Cardiac muscle cell (in vitro differentiated cells and primary cell): Measurements from ENCODE around the gene CCDC81. TPM values are rescaled to one million over a fixed set of nuclear protein-coding genes. Genes with fewer than 3 reads are reported as not detected.

Experiments
- DNase-seq, 2 donors: peaks; one replicate each; pipeline versions ENCODE4 v3.0.0 to v3.0.0-alpha.2; 2010 to 2017; ENCODE audit warnings: low read depth in 1 of 2, low spot score in 1 of 2
- H3K27ac ChIP-seq: fragments of 200-600 bp; sonication (generic); 2 replicates; pipeline ENCODE4 v1.5.1; 2016
- H3K27me3 ChIP-seq: fragments of 200-600 bp; sonication (generic); 2 replicates; pipeline ENCODE4 v1.6.0; 2016; ENCODE audit warnings: control low read depth
- H3K36me3 ChIP-seq: fragments of 200-600 bp; sonication (generic); 2 replicates; pipeline ENCODE4 v1.5.1; 2016; ENCODE audit warnings: control low read depth
- H3K4me1 ChIP-seq: fragments of 200-600 bp; sonication (generic); 2 replicates; pipeline ENCODE4 v1.8.1; 2017; ENCODE audit warnings: low read depth, mild to moderate bottlenecking, mixed run types
- H3K4me3 ChIP-seq: fragments of 200-600 bp; sonication (generic); 2 replicates; pipeline ENCODE4 v1.5.1; 2016; ENCODE audit warnings: mild to moderate bottlenecking
- H3K9me3 ChIP-seq: fragments of 200-600 bp; sonication (generic); 2 replicates; pipeline ENCODE4 v1.5.1; 2017; ENCODE audit warnings: low read depth, mild to moderate bottlenecking, control low read depth
- CTCF ChIP-seq: IDR thresholded peaks from 2 replicates; pipeline ENCODE4 v1.5.1; 2012; ENCODE audit warnings: low read depth, mild to moderate bottlenecking, low read length
- polyA plus RNA-seq: library from polyadenylated mRNA; unstranded; fragments of >200 nt; fragmentation: Nextera tagmentation; extraction: Ambion mirVana; gene quantifications from 2 replicates; pipeline ENCODE4 v1.2.1, GENCODE V29; 2016
- total RNA-seq: library from RNA; depleted of rRNA; stranded (reverse); fragments of >200 nt; gene quantifications from 2 replicates; pipeline ENCODE4 v1.2.3, GENCODE V29; 2016

CCDC81 gene
- total and polyA plus RNA-seq, 2 experiments from 2014 or later: 2.6 to 3.2 TPM

DNA sequence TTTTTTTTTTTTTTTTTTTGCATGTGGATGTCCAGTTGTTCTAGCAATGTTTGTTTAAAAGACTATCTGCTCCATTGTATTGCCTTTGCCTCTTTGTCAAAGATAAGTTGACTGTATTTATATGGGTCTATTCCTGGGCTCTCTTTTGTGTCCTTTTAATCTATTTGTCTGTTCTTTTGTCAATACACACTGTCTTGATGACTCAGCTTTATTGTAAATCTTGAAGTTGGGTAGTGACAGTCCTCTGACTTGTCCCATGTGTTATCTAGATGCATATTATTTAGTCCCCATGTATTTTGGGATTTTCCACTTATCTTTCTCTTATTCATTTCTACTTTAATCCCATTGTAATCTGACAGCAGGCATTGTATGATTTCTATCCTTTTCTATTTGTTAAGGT, 3.3 kb downstream of the CCDC81 start:
- no peak overlapping the region for H3K4me3 ChIP-seq
- no peaks in the 10 kb centered on the region for H3K36me3 ChIP-seq

GRCh38 chr11:86380295-86381059, 5.8 kb downstream of the CCDC81 start:
- no peak overlapping the region for H3K27ac ChIP-seq
- H3K27me3 ChIP-seq: no peaks in the 10 kb centered on the region
- no peaks in the 10 kb centered on the region for H3K9me3 ChIP-seq
- no peak for DNase-seq
- H3K4me1 ChIP-seq: no peaks in the 10 kb centered on the region
- TF ChIP-seq CTCF: no peak
- no peaks in the 10 kb centered on the region for H3K36me3 ChIP-seq
- no peak overlapping the region for H3K4me3 ChIP-seq

More for the DNA sequence above, 3.3 kb downstream of the CCDC81 start:
- Histone ChIP-seq H3K27ac (no peak overlapping the region), H3K9me3 (no peaks in the 10 kb centered on the region), H3K27me3 (no peaks in the 10 kb centered on the region), H3K4me1 (no peaks in the 10 kb centered on the region)
- no peak for TF ChIP-seq CTCF
- DNase-seq: no peak

GRCh38 chr11:86383041-86383955, 8.6 kb downstream of the CCDC81 start:
- H3K4me1 ChIP-seq: no peaks in the 10 kb centered on the region
- H3K36me3 ChIP-seq: no peaks in the 10 kb centered on the region
- no peaks in the 10 kb centered on the region for H3K9me3 ChIP-seq
- H3K4me3 ChIP-seq: no peak overlapping the region
- H3K27ac ChIP-seq: no peak overlapping the region
- no peaks in the 10 kb centered on the region for H3K27me3 ChIP-seq
- TF ChIP-seq CTCF: no peak
- DNase-seq: no peak

DNA sequence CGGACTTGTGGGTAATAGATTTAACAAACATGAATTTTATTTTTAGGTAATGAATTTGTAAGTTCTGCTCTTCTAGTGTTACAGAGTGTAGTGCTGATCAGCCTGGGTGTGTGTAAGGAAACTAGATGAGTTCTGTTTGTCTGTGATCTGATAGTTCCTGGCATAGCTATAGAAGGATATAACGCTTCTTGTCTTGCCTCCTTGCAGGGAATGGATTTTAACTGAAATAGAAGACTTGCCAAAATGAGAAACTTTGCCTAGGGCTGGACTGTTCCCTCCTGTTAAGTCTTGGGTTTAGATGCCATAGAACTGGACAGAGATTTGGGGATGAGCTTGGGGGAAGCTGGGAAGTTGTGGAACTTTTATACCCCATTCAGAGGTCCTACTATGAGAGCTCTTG, 11.6 kb downstream of the CCDC81 start:
- Histone ChIP-seq H3K27ac (no peak overlapping the region), H3K36me3 (no peaks in the 10 kb centered on the region), H3K27me3 (no peaks in the 10 kb centered on the region), H3K4me3 (no peak overlapping the region), H3K4me1 (no peaks in the 10 kb centered on the region), H3K9me3 (no peaks in the 10 kb centered on the region)
- no peak for DNase-seq
- no peak for TF ChIP-seq CTCF

DNA sequence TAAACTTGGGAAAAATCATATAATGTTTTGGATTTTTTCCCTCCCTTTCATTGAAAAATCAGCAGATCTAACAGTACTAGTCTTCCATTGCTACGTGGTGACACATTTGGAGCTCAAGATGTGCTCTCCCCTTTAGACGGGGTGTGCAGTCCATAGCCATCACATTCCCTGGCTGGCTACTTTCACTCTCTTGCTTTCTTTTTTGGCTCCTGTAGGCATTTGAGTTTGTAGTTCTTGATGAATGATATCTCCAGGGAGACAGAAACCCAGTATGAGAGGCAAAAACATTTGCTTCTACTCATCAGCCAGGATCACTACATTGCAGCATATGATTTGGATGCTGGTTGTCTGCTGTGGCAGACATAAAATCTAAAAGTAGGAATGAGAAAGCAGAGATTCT, 12.1 kb downstream of the CCDC81 start:
- Histone ChIP-seq H3K9me3 (no peaks in the 10 kb centered on the region), H3K27me3 (no peaks in the 10 kb centered on the region), H3K4me1 (no peaks in the 10 kb centered on the region), H3K4me3 (no peak overlapping the region), H3K36me3 (no peaks in the 10 kb centered on the region), H3K27ac (no peak overlapping the region)
- no peak for TF ChIP-seq CTCF
- no peak for DNase-seq
